HG02938 (cell line): ENCODE data around the gene CPB2.

Source experiments
- ATAC-seq: cut with Tn5 transposase; IDR thresholded peaks from one replicate; pipeline ENCODE4 v1.9.1; 2021; ENCODE audit warnings: mild to moderate bottlenecking, moderate library complexity; ENCODE audit not compliant: unreplicated experiment

Gene CPB2

DNA sequence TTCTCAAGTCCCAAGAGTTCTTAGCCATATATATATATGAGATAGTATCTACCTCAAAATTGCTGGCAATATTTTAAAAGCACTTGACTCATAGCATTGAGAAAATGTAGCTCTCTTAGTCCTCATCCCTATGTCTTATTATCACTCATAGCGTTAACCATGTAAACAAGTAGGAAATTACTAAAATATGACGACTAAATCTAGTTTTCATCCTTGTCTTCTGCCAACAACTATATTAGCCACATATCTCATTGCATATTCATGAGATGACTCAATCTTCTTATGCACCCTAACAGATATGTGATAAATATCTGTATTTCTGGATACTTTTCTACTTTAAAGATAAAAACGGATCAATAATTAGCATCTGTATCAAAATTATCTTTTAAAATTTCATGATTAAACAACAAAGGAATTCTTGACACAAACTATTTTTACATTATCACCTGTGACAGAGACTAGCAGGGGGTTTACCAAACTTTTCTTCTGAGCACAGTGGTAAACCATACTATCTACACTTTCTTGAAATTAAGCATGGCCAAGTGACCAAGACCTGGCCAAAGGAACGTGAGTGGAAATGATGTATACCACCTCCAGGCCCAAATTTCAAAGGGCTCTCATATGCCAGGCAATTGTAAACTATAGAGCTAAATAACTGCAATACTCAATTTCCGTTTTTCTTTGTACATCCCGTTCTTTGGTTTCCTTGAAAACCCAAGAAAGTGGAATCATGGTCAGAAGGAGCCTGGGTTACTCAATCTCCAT is 98.0 kb downstream of the CPB2 start:
- no peak for ATAC-seq

GRCh38 chr13:46004491-46004890 is 100.3 kb downstream of the CPB2 start:
- no peak for ATAC-seq
